Rectal smooth muscle tissue (tissue), 1 donor: Measurements from ENCODE around the gene NFKBIE.

Experiments used
- H3K27ac ChIP-seq: one replicate; pipeline ENCODE4 v1.7.0; 2013; ENCODE audit warnings: low read depth, low read length, inconsistent platforms
- H3K27me3 ChIP-seq: one replicate; pipeline ENCODE4 v1.7.0; 2013; ENCODE audit warnings: low read length; ENCODE audit not compliant: control insufficient read depth, insufficient read depth
- H3K36me3 ChIP-seq: one replicate; pipeline ENCODE4 v1.7.0; 2013; ENCODE audit warnings: low read length; ENCODE audit not compliant: control insufficient read depth, insufficient read depth
- H3K4me1 ChIP-seq: one replicate; pipeline ENCODE4 v1.7.0; 2013; ENCODE audit warnings: low read length; ENCODE audit not compliant: control insufficient read depth, insufficient read depth
- H3K4me3 ChIP-seq: one replicate; pipeline ENCODE4 v1.7.0; 2013; ENCODE audit warnings: low read length
- H3K9ac ChIP-seq: one replicate; pipeline ENCODE4 v1.7.0; 2013; ENCODE audit warnings: low read length

Gene NFKBIE

DNA sequence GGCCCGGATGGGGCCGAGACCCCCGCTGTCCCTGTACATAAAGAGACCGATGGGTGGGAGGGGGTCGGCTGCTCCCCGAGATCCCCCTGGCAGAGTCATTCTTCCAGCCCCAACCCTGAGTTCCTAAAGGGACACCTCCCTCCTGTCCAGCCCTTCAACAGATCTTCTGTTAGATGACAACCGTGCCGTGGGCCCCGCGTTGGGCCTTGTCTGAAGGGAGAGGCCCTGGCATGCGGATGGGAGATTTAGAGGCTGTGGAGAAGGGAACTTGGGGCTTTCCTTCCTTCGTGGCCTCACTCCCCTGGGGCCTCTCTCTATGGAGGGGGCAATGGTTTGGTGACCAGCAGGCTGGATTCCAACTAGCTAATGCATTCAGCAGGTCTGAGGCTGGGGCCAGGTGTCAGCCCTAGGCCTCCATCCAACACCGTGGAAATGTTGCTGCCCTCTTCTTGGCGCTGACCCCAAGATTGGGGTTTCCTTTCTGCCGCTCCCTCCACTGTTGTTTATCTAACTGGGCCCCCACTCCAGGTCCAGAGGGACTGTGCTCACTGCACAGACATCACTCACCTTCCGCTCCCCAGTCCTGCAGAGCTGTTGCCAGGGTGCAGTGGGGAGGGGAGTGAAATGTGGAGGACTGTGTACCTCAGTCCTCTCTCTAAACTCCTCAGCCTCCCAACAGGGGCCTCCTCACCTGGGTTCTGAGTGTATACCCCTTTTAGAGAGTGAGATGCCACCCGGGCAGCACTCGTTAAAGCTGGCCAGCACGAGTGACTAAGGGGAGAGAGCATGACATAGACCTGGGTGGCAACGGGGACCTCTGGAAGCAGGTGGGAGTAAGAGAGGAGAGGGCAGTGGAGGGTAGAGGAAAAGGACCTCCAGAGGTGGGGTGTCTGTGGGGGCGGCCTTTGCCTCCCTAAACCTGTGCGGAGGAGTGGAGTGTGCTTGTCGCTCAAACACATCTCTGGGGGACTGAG lies 11.6 kb upstream of the NFKBIE start:
- Histone ChIP-seq H3K36me3 (no peaks in the 10 kb centered on the region), H3K27me3 (peaks cover 33% of the 10 kb centered on the region), H3K4me3 (no peak overlapping the region), H3K27ac (no peak overlapping the region), H3K9ac (no peak overlapping the region), H3K4me1 (no peaks in the 10 kb centered on the region)

DNA sequence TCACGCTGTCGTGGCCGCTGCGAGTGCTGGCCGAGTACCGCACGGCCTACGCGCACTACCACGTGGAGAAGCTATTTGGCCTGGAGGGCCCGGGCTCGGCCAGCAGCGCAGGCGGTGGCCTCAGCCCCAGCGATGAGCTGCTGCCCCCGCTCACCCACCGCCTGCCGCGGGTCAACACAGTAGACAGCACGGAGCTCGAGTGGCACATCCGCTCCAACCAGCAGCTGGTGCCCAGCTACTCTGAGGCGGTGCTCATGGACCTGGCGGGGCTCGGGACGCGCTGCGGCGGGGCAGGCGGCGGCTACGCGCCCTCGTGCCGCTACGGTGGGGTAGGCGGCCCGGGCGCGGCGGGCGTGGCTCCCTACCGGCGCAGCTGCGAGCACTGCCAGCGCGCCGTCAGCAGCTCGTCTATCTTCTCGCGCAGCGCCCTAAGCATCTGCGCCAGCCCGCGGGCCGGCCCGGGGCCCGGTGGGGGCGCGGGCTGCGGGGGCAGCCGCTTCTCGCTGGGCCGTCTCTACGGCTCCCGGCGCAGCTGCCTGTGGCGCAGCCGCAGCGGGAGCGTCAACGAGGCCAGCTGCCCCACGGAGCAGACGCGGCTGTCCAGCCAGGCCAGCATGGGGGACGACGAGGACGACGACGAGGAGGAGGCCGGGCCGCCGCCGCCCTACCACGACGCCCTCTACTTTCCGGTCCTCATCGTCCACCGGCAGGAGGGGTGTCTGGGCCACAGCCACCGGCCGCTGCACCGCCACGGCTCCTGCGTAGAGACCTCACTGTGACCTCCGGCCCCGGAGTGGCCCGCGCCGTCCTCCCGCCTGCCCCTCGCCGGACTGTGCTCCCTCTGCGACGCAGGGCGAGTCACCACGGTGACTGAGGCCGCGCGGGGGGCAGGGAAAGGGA lies 10.6 kb upstream of the NFKBIE start:
- H3K9ac ChIP-seq = no peak overlapping the region
- no peak overlapping the region for H3K27ac ChIP-seq
- peak overlapping the region; percentile 26 for H3K4me3 ChIP-seq
- no peaks in the 10 kb centered on the region for H3K36me3 ChIP-seq
- peaks cover 39% of the 10 kb centered on the region for H3K27me3 ChIP-seq
- no peaks in the 10 kb centered on the region for H3K4me1 ChIP-seq

DNA sequence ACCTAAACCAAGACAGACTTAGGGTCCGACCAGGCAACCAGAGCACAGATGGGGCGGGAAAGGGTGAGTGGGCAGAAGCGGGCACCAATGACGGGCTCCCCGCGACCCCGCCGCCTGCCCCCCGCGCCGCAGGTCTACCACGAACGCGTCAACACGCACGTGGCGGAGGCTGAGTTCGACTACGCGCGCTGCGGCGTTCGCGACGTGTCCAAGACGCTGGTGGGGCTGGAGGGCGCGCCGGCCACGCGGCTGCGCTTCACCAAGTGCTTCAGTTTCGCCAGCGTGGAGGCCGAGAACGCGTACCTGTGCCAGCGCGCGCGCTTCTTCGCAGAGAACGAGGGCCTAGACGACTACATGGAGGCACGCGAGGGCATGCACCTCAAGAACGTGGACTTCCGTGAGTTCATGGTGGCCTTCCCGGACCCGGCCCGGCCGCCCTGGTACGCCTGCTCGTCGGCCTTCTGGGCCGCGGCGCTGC lies 10.0 kb upstream of the NFKBIE start:
- no peaks in the 10 kb centered on the region for H3K36me3 ChIP-seq
- no peaks in the 10 kb centered on the region for H3K4me1 ChIP-seq
- H3K9ac ChIP-seq = no peak overlapping the region
- H3K4me3 ChIP-seq = peak overlapping the region; percentile 26
- no peak overlapping the region for H3K27ac ChIP-seq
- peaks cover 40% of the 10 kb centered on the region for H3K27me3 ChIP-seq

DNA sequence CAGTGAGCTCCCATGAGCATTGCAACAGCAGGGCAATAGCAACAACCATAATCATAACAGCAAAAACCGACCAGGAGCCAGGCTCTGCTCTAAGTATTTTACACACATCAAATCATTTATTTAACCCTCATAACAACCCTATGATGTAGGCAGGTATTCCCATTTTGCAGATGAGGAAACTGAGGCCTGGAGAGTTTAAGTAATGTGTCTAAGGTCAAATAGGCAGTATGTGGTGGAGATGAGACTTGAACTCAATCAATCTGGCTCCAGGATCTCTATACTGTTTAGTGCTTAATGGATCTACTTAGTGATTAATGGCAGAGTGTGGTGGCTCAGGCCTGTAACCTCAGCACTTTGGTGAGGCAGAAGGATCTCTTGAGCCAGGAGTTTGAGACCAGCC lies 8.3 kb upstream of the NFKBIE start:
- no peaks in the 10 kb centered on the region for H3K36me3 ChIP-seq
- no peak overlapping the region for H3K4me3 ChIP-seq
- H3K27me3 ChIP-seq = peaks cover 43% of the 10 kb centered on the region
- H3K9ac ChIP-seq = no peak overlapping the region
- H3K4me1 ChIP-seq = no peaks in the 10 kb centered on the region
- H3K27ac ChIP-seq = no peak overlapping the region

DNA sequence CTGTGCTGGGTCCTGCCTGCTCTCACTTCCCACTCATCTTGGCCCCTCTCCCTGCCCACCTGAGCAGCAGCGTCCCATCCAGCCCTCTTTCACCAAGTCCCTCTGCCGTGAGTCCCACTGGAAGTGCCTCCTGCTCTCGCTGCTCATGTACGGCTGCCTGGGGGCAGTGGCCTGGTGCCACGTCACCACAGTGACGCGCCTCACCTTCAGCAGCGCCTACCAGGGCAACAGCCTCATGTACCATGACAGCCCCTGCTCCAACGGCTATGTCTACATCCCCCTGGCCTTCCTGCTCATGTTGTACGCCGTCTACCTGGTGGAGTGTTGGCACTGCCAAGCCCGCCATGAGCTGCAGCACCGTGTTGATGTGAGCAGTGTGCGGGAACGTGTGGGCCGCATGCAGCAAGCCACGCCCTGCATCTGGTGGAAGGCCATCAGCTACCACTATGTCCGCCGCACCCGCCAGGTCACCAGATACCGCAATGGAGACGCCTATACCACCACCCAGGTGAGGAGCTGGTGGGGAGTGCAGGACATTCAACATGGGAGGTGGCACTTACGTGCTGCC lies 7.7 kb upstream of the NFKBIE start:
- Histone ChIP-seq H3K27ac (no peak overlapping the region), H3K36me3 (no peaks in the 10 kb centered on the region), H3K4me1 (no peaks in the 10 kb centered on the region), H3K27me3 (peaks cover 45% of the 10 kb centered on the region), H3K4me3 (no peak overlapping the region), H3K9ac (no peak overlapping the region)

DNA sequence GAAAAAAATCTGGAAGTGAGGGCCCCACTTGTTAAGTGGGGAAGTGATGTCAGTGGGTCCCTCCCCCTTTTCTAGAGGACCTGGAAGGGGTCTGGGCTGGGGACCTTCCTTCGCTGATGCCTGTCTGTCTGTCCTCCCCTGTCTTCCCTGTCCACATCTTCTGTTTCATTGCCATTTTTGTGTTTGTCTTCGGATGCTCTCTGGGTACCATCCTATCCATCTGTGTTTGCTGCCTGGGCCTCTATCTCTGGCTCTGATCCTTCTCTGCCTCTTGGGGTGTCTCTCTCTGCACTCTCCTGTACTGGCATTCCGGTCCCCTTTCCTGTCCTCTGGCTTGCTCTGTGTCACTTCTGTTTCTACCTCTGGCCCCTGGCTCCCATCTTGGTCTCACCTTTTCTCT lies 7.2 kb upstream of the NFKBIE start:
- H3K4me1 ChIP-seq = no peaks in the 10 kb centered on the region
- no peaks in the 10 kb centered on the region for H3K36me3 ChIP-seq
- no peak overlapping the region for H3K4me3 ChIP-seq
- H3K27me3 ChIP-seq = peaks cover 46% of the 10 kb centered on the region
- H3K9ac ChIP-seq = no peak overlapping the region
- H3K27ac ChIP-seq = no peak overlapping the region

DNA sequence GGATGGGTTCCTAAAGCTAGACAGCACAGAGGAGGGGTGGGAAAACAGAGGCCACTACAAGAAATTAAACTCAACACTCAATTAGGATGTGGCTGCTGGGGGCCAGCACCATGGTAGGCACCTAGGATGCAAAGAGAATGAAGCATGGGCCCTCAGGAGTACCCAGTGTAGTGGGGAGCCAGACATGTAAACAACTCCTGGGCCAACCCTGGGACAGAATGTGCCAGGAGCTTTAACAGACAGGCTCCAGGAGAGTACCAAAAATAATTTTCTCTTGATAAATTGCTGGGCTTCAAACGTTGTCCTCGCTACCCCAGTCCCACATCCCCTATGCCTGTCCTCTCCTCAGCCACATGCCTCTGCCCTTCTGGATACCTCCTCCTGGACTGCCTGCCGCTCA lies 6.6 kb upstream of the NFKBIE start:
- Histone ChIP-seq H3K27ac (no peak overlapping the region), H3K4me3 (no peak overlapping the region), H3K4me1 (no peaks in the 10 kb centered on the region), H3K36me3 (no peaks in the 10 kb centered on the region), H3K9ac (no peak overlapping the region), H3K27me3 (peaks cover 46% of the 10 kb centered on the region)

DNA sequence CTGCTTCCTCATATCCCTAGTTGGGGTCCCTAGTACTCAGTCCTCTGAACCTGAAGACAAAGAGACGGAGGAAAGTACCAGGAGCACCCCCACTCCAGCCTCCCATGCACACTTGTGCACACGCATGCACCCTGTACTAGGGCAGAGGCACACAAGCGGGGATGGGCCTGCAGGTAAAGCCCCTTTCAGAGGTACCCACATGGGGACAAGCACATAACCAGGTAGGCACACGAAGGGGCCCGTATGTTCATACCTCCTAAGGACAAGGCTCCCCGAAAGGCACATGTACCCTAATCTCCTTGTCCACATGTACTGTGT lies 6.0 kb upstream of the NFKBIE start:
- no peak overlapping the region for H3K4me3 ChIP-seq
- H3K9ac ChIP-seq = no peak overlapping the region
- H3K27me3 ChIP-seq = peaks cover 41% of the 10 kb centered on the region
- H3K4me1 ChIP-seq = no peaks in the 10 kb centered on the region
- H3K27ac ChIP-seq = no peak overlapping the region
- no peaks in the 10 kb centered on the region for H3K36me3 ChIP-seq

DNA sequence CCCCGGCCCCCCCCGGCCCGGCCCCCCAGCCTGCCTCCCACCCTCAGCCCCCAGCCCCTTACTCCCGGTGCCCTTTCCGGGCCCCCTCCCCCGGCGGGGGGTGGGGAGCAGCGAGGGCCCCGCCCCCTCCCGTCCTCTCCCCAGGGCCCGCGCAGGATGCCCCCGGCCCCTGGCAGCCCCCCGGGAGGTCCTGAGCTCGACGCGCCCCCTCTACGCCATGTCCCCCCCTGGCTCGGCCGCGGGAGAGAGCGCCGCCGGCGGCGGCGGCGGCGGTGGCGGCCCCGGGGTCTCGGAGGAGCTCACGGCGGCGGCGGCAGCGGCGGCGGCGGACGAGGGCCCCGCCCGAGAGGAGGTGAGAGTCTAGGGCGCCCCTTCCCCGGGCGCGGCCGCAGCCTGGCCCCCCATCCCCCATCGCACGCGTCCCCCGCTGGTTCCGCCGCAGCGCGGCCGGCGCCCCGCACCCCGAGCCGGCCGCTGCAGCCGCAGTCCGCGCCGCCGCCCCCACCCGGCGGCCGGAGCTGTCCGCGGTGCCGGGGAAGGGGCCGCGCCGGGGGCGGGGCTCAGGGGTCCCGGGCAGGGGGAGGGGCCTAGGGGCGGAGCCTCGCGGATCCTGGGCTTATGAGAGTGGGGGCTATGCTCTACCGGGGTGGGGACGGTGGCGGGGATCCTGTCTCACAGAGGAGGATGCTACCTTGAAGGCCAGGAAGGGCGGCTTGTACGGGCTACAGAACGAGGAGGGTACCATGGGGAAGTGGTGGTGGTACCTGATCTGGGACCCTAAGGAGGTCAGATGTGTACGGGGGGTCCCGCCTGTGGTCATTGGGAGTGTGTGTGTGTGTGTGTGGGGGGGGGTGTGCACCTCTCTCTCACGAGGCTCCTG lies 5.4 kb upstream of the NFKBIE start:
- Histone ChIP-seq H3K9ac (no peak overlapping the region), H3K4me1 (no peaks in the 10 kb centered on the region), H3K36me3 (no peaks in the 10 kb centered on the region), H3K27ac (no peak overlapping the region), H3K27me3 (peaks cover 40% of the 10 kb centered on the region), H3K4me3 (no peak overlapping the region)

DNA sequence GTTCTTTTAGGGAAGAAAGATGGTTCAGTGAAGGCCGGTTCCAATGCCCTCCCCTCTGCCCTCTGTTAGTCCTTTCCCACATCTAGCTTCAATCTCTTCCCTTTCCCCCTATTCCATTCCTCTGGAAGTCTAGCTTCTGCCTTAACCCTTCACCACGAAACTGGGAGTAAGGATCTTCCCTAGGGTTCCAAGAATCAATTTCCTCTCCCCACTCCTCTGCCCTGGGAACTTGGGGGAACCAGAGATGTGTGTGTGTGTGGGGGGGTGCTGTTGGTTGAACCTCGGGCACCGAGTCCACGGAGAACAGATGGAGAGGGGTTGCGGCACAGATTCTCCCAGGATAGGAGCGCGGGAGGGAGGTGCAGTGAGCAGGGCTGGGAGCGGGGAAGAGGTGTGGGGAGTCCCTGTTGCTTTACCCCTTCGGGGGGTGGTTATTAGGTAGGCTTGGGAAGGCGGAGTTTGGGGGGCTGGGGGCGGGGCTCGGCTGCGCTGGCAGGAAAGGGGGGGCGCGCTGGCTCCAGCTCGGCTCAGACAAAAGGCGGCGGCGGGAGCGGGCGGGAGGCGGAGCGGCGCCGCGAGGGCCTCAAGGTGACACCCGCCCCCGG lies 4.7 kb upstream of the NFKBIE start, which contains the start of gene TMEM151B:
Gene TMEM151B (plus strand): TSS at position 530 of the 605 bp plus-strand sequence. CDS start 293 bp downstream, outside the sequence.
- H3K9ac ChIP-seq = no peak within 1 kb of the TSS
- peaks cover 36% of the 10 kb centered on the region for H3K27me3 ChIP-seq
- no peaks in the 10 kb centered on the region for H3K36me3 ChIP-seq
- no peak within 1 kb of the TSS for H3K27ac ChIP-seq
- no peak within 1 kb of the TSS for H3K4me3 ChIP-seq
- no peaks in the 10 kb centered on the region for H3K4me1 ChIP-seq

DNA sequence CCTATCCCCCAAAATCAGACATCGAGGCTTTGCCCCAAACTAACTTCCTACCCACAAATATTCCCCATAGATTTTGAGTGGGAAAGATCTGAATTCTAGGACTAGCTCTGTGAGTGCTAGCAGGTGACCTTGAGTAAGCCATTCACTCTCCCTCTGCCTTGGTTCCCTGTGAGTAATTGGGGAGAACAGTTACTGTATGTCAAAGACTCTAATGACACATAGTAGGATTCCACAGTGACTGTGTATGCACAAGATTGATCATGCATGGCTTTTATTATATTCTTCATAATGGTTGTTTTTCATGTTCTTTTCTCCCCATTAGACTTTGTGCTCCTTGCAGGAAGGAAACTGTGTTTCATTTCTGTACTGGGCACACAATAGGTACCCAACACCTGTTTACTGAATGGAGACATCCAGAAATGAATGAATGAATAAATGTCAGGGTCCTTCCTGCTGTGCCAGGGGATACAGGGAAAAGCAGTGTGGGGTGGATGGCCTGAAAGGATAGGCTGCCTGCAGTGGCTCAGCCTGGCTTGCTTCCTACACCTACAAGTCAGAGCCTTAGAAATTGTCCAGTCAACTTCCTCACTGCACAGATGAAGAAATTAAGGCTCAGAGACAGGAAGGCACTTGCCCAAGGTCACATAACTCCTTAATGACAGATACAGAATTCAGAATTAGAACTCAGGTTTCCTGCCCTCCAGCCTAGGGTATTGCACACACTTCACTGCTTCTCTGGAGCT lies 4.0 kb upstream of the NFKBIE start:
- peaks cover 5% of the 10 kb centered on the region for H3K4me1 ChIP-seq
- peaks cover 36% of the 10 kb centered on the region for H3K27me3 ChIP-seq
- no peak overlapping the region for H3K4me3 ChIP-seq
- H3K9ac ChIP-seq = no peak overlapping the region
- H3K27ac ChIP-seq = no peak overlapping the region
- no peaks in the 10 kb centered on the region for H3K36me3 ChIP-seq
